HCT116 (cell line): ENCODE results near the gene PI4K2A. TPM values are rescaled to one million over a fixed set of nuclear protein-coding genes. Genes with fewer than 3 reads are reported as not detected.

Experiments
- ATAC-seq: fragments of 200-7000 bp; cut with Tn5 transposase; 2 replicates; pipeline ENCODE4 v1.9.1; 2020; ENCODE audit warnings: mild to moderate bottlenecking, moderate library complexity
- BruUV-seq: library from RNA; stranded (reverse); fragments of 400-500 nt; replicated peaks from 2 replicates; lab custom pipeline; 2021; lab: Mats Ljungman, UMichigan
- CTCF ChIA-PET: fragments of 300-600 bp; sonication (Branson Sonifier 250); formaldehyde crosslinking; loops from one replicate; lab custom pipeline; 2021; ENCODE audit warnings: antibody characterized with exemption; lab: Charles Lee
- POLR2A ChIA-PET: fragments of 300-600, 350-600 bp; sonication (Branson Sonifier 250); formaldehyde crosslinking; loops from one replicate; lab custom pipeline; 2021; ENCODE audit warnings: antibody characterized with exemption; lab: Charles Lee
- RAD21 ChIA-PET, 2 experiments: fragments of 300-600 bp; sonication (Branson Sonifier 250); formaldehyde crosslinking; loops; one replicate each; lab custom pipeline; 2023; ENCODE audit warnings: low total read pairs in 2 of 2; ENCODE audit not compliant: uncharacterized antibody in 2 of 2, unreplicated experiment in 2 of 2, low non-redundant PET in 1 of 2; lab: Charles Lee
- DNase-seq: peaks from one replicate; pipeline ENCODE4 v3.0.0-alpha.2; 2010; ENCODE audit warnings: low read depth, low spot score
- H2AFZ ChIP-seq: fragments of 200-600 bp; shearing (Covaris generic), sonication (generic); 2 replicates; pipeline ENCODE4 v1.6.1; 2017; ENCODE audit warnings: low read depth, mixed run types, mixed read lengths, antibody characterized with exemption, low read length; ENCODE audit not compliant: poor library complexity, severe bottlenecking
- H3K27ac ChIP-seq: 2 replicates; pipeline ENCODE4 v1.5.1; 2012; ENCODE audit warnings: low read depth, low read length
- H3K27me3 ChIP-seq: fragments of 200-600 bp; sonication (generic); 2 replicates; pipeline ENCODE4 v1.6.1; 2016; ENCODE audit warnings: mixed run types, low read length, mixed read lengths; ENCODE audit not compliant: insufficient read depth
- H3K36me3 ChIP-seq, 2 experiments: fragments of 200-500 bp in 1 of 2; fragments of 200-600 bp in 1 of 2; sonication (Bioruptor generic) in 1 of 2; sonication (generic) in 1 of 2; 2 replicates each; pipeline versions ENCODE4 v1.5.1 to v1.6.1; 2014 to 2016; ENCODE audit warnings: low read length in 2 of 2, inconsistent platforms in 1 of 2, mixed read lengths in 1 of 2, mixed run types in 1 of 2; ENCODE audit not compliant: insufficient read depth in 2 of 2, control insufficient read depth in 1 of 2
- H3K4me1 ChIP-seq, 2 experiments: fragments of 200-600 bp in 1 of 2; sonication (generic) in 1 of 2; 2 replicates each; pipeline versions ENCODE4 v1.5.1 to v1.6.1; 2012 to 2017; ENCODE audit warnings: low read length in 2 of 2, inconsistent platforms in 1 of 2, mild to moderate bottlenecking in 1 of 2, mixed read lengths in 1 of 2, mixed run types in 1 of 2, moderate library complexity in 1 of 2; ENCODE audit not compliant: insufficient read depth in 2 of 2, control insufficient read depth in 1 of 2
- H3K4me2 ChIP-seq: fragments of 200-600 bp; sonication (generic); 2 replicates; pipeline ENCODE4 v1.6.1; 2017; ENCODE audit warnings: mixed run types, low read length, mixed read lengths
- H3K4me3 ChIP-seq, 2 experiments: fragments of 200-600 bp in 1 of 2; sonication (generic) in 1 of 2; replicated peaks in 1 of 2; 2 replicates each; pipeline ENCODE4 v1.5.1; 2011 to 2016; ENCODE audit warnings: low read length in 2 of 2, control low read depth in 1 of 2, low read depth in 1 of 2, mild to moderate bottlenecking in 1 of 2, mixed read lengths in 1 of 2, mixed run types in 1 of 2
- H3K79me2 ChIP-seq: fragments of 200-600 bp; sonication (generic); 2 replicates; pipeline ENCODE4 v1.6.1; 2017; ENCODE audit warnings: mild to moderate bottlenecking, mixed run types, low read length, moderate library complexity, mixed read lengths; ENCODE audit not compliant: insufficient read depth
- H3K9ac ChIP-seq: fragments of 200-600 bp; sonication (generic); 2 replicates; pipeline ENCODE4 v1.6.1; 2016; ENCODE audit warnings: low read length, mixed read lengths
- H3K9me2 ChIP-seq: fragments of 200-600 bp; sonication (generic), shearing (Covaris generic); 2 replicates; pipeline ENCODE4 v1.6.1; 2017; ENCODE audit warnings: mixed run types, mild to moderate bottlenecking, moderate library complexity; ENCODE audit not compliant: insufficient read depth
- H3K9me3 ChIP-seq, 2 experiments: fragments of 200-500 bp in 1 of 2; fragments of 200-600 bp in 1 of 2; sonication (Bioruptor generic) in 1 of 2; sonication (generic) in 1 of 2; 2 replicates each; pipeline ENCODE4 v1.6.1; 2014 to 2017; ENCODE audit warnings: low read length in 2 of 2, mixed read lengths in 2 of 2, inconsistent platforms in 1 of 2, low read depth in 1 of 2, mild to moderate bottlenecking in 1 of 2, mixed run types in 1 of 2, moderate library complexity in 1 of 2; ENCODE audit not compliant: control insufficient read depth in 1 of 2, insufficient read depth in 1 of 2
- H4K20me1 ChIP-seq: fragments of 200-600 bp; sonication (generic), shearing (Covaris generic); 2 replicates; pipeline ENCODE4 v1.6.1; 2017; ENCODE audit warnings: mixed run types, mild to moderate bottlenecking, moderate library complexity; ENCODE audit not compliant: insufficient read depth
- CBX3 ChIP-seq: IDR thresholded peaks from 2 replicates; pipeline ENCODE4 v1.6.1; 2012; ENCODE audit warnings: low read depth
- EGR1 ChIP-seq: IDR thresholded peaks from 2 replicates; pipeline ENCODE4 v1.6.1; 2012; ENCODE audit warnings: low read depth
- ELF1 ChIP-seq: IDR thresholded peaks from 2 replicates; pipeline ENCODE4 v1.6.1; 2012; ENCODE audit warnings: low read depth, borderline replicate concordance
- EZH2phosphoT487 ChIP-seq: fragments of 200-600 bp; IDR thresholded peaks from 2 replicates; pipeline ENCODE4 v1.6.1; 2018; ENCODE audit warnings: antibody characterized with exemption, borderline replicate concordance
- POLR2A ChIP-seq: IDR thresholded peaks from 2 replicates; pipeline ENCODE4 v1.7.0; 2011; ENCODE audit warnings: borderline replicate concordance; ENCODE audit not compliant: insufficient read depth, insufficient read length; ENCODE audit errors: extremely low read depth
- POLR2AphosphoS5 ChIP-seq: IDR thresholded peaks from 2 replicates; pipeline ENCODE4 v1.6.1; 2011; ENCODE audit warnings: mild to moderate bottlenecking, low read depth, low read length, moderate library complexity
- SRF ChIP-seq: IDR thresholded peaks from 2 replicates; pipeline ENCODE4 v1.6.1; 2012; ENCODE audit warnings: low read depth
- ZFX ChIP-seq: fragments of 450-650 bp; IDR thresholded peaks from 2 replicates; pipeline ENCODE4 v1.6.1; 2017
- intact Hi-C: fragments of 100-400 bp; cut with micrococcal nuclease; formaldehyde crosslinking; loops from 2 replicates; pipeline ENCODE4 v1.10.0; 2022
- total RNA-seq: library from RNA; stranded (reverse); gene quantifications from one replicate; pipeline ENCODE4 v1.2.1, GENCODE V29; 2021; ENCODE audit not compliant: unreplicated experiment

PI4K2A gene
- total RNA-seq, 1 experiment from 2014 or later: 20.0 TPM

GRCh38 chr10:97686962-97687784, 46.7 kb downstream of the PI4K2A start, which contains the start of gene AVPI1 (continued):
- no peak for TF ChIP-seq EZH2phosphoT487
- peak; percentile 94 for TF ChIP-seq POLR2AphosphoS5
- no peak for TF ChIP-seq ELF1
- TF ChIP-seq EGR1: peak; percentile 100
- TF ChIP-seq ZFX: peak; percentile 33; the same call in 1 of the 2 replicates
- peak; percentile 58 for TF ChIP-seq CBX3

DNA sequence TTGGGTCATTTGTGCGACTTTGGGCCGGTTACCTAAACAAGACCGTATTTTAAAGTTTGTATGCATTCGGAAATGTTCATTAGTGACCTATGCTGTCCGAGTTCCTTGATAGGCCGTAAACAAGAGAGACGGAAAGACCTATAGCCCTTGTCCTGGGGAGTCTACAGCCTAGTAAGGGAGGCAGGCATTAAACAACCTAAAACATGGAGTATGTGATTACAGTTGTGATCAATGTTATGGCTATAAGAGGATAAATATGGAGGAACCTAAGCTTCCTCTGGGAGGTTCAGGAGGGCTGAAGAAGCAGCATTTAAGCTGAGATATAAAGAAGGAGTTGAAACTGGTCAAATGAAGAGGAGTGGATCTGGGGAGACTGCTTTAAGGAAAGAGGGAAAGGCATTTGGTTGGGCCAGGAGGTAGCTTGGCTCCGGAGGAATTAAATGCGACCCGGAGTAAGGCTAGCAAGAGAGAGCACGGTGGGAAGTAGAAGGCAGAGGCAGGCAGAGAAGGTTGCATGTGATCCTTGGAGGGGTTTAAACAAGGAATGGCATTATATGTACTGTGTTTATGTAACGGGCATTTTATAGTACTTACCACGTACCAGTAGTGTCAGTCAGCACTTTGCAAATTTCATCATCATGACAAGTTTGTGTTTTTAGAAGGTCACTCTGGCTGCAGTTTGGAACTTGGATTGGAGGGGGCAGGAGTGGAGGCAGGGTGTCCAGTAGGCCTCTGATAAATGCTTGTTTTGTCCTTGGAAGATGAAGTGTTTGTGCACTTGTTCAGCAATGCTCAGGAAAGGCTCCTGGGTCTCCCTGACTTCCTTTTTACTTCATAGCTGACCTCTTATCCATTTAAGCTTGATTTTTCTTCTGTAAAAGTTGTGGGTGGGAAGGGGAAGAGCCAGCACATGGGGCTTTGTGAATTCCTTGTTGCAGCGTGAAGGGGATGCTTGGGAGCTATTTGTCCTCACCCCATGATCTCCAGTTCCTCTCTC, 47.6 kb downstream of the PI4K2A start:
- ChIA-PET RAD21 (interaction anchor here in 1 of 2 experiments (0.6 to 1.1 kb wide), 2 partner anchors 12 to 45 kb away, joined by 3 to 4 read pairs; no protein-coding TSS in a partner anchor), POLR2A (interaction anchor here (0.7 to 2.7 kb wide), 7 partner anchors 9 to 114 kb away, joined by 3 to 15 read pairs (median 8); partner anchors contain the start of gene ZFYVE27), CTCF (interaction anchor here (1.2 to 5.0 kb wide), 9 partner anchors 9 to 40 kb away, joined by 3 to 27 read pairs (median 7); partner anchors contain the start of gene MARVELD1)
- H3K9ac ChIP-seq: peak overlapping the region; percentile 72
- BruUV-seq: TSS peak; percentile 90
- intact Hi-C loops: no loop called here
- peaks cover 47 to 68% of the 10 kb centered on the region in 2 experiments for H3K4me1 ChIP-seq
- peak overlapping the region; percentile 73 for H3K27ac ChIP-seq
- no peak for DNase-seq
- H3K9me3 ChIP-seq: no peaks in the 10 kb centered on the region
- H3K27me3 ChIP-seq: no peaks in the 10 kb centered on the region
- H3K9me2 ChIP-seq: no peaks in the 10 kb centered on the region
- H3K36me3 ChIP-seq: no peaks in the 10 kb centered on the region
- peak overlapping the region; percentile 35 to 36 for H3K4me3 ChIP-seq
- H4K20me1 ChIP-seq: no peaks in the 10 kb centered on the region
- no peak overlapping the region for H2AFZ ChIP-seq
- peak overlapping the region; percentile 69 for H3K4me2 ChIP-seq
- peak; percentile 10 for TF ChIP-seq POLR2A
- TF ChIP-seq SRF: no peak
- no peak for ATAC-seq
- H3K79me2 ChIP-seq: peaks cover 35% of the 10 kb centered on the region
